Nephron (organoid): Measurements from ENCODE around the gene ZNF44.

Experiments
- H3K27ac Mint-ChIP-seq, 3 experiments: 2 replicates each; pipeline ENCODE4 v1.8.0; 2020; ENCODE audit warnings: mixed read lengths in 3 of 3, mild to moderate bottlenecking in 2 of 3, moderate library complexity in 1 of 3
- H3K27me3 Mint-ChIP-seq: 2 replicates; pipeline ENCODE4 v1.8.0; 2021; ENCODE audit warnings: low read depth, mild to moderate bottlenecking, moderate library complexity, mixed read lengths
- H3K36me3 Mint-ChIP-seq: 2 replicates; pipeline ENCODE4 v1.8.0; 2020; ENCODE audit warnings: low read depth, mixed read lengths
- H3K4me1 Mint-ChIP-seq: 2 replicates; pipeline ENCODE4 v1.8.0; 2020; ENCODE audit warnings: mixed read lengths
- H3K4me3 Mint-ChIP-seq, 3 experiments: 2 replicates each; pipeline ENCODE4 v1.8.0; 2020; ENCODE audit warnings: mild to moderate bottlenecking in 3 of 3, mixed read lengths in 3 of 3, moderate library complexity in 2 of 3
- H3K9me3 Mint-ChIP-seq: 2 replicates; pipeline ENCODE4 v1.8.0; 2020; ENCODE audit warnings: mixed read lengths
- CTCF ChIP-seq, 3 experiments: fragments of 200-600 bp; sonication (generic); IDR thresholded peaks; one replicate each; pipeline ENCODE4 v1.5.0; 2021; ENCODE audit warnings: antibody characterized with exemption in 3 of 3; ENCODE audit not compliant: unreplicated experiment in 3 of 3

The ZNF44 gene

GRCh38 chr19:12230751-12231733 lies 63.6 kb downstream of the ZNF44 start:
- H3K27ac Mint-ChIP-seq, result no peak overlapping the region
- no peak for TF ChIP-seq CTCF (IDR thresholded peaks at IDR 0.05; ENCODE audit: unreplicated experiment in 3 of 3)
- H3K27me3 Mint-ChIP-seq, result no peaks in the 10 kb centered on the region
- H3K9me3 Mint-ChIP-seq, result peaks cover 68% of the 10 kb centered on the region
- H3K36me3 Mint-ChIP-seq, result peaks cover 87% of the 10 kb centered on the region
- H3K4me3 Mint-ChIP-seq, result no peak overlapping the region
- H3K4me1 Mint-ChIP-seq, result no peaks in the 10 kb centered on the region

- no peaks in the 10 kb centered on the region for H3K27me3 Mint-ChIP-seq
- H3K4me1 Mint-ChIP-seq, result no peaks in the 10 kb centered on the region
- no peak overlapping the region for H3K4me3 Mint-ChIP-seq
- peaks cover 68% of the 10 kb centered on the region for H3K9me3 Mint-ChIP-seq
- no peak for TF ChIP-seq CTCF (IDR thresholded peaks at IDR 0.05; ENCODE audit: unreplicated experiment in 3 of 3)
- H3K36me3 Mint-ChIP-seq, result peaks cover 86% of the 10 kb centered on the region
- H3K27ac Mint-ChIP-seq, result no peak overlapping the region
These were observed 64.7 kb downstream of the ZNF44 start for GRCh38 chr19:12229990-12230389.

- no peak overlapping the region for H3K4me3 Mint-ChIP-seq
- peaks cover 87% of the 10 kb centered on the region for H3K36me3 Mint-ChIP-seq
- H3K27ac Mint-ChIP-seq, result no peak overlapping the region
- H3K27me3 Mint-ChIP-seq, result no peaks in the 10 kb centered on the region
- TF ChIP-seq CTCF (IDR thresholded peaks at IDR 0.05; ENCODE audit: unreplicated experiment in 3 of 3), result no peak
- H3K9me3 Mint-ChIP-seq, result peaks cover 62% of the 10 kb centered on the region
- no peaks in the 10 kb centered on the region for H3K4me1 Mint-ChIP-seq
These were observed 70.0 kb downstream of the ZNF44 start for GRCh38 chr19:12224676-12225075.

GRCh38 chr19:12222980-12223630 lies 71.6 kb downstream of the ZNF44 start:
- no peak for TF ChIP-seq CTCF (IDR thresholded peaks at IDR 0.05; ENCODE audit: unreplicated experiment in 3 of 3)
- Mint-ChIP-seq H3K27me3 (no peaks in the 10 kb centered on the region), H3K27ac (no peak overlapping the region), H3K4me3 (no peak overlapping the region), H3K9me3 (peaks cover 67% of the 10 kb centered on the region), H3K4me1 (no peaks in the 10 kb centered on the region), H3K36me3 (peaks cover 91% of the 10 kb centered on the region)
